HUES64 (cell line): Measurements from ENCODE around the gene GMPPB.
"Not testable (repeated sequence)": the region's sequence is repeated elsewhere in the genome, so short reads cannot be mapped to it uniquely, and the experiment has no call there.

Experiments
- H3K27ac ChIP-seq: 2 replicates; pipeline ENCODE4 v1.7.0; 2013; ENCODE audit warnings: low read depth, low read length, inconsistent platforms
- H3K27me3 ChIP-seq: 2 replicates; pipeline ENCODE4 v1.6.1; 2013; ENCODE audit warnings: mild to moderate bottlenecking, low read length; ENCODE audit not compliant: insufficient read depth
- H3K36me3 ChIP-seq: 2 replicates; pipeline ENCODE4 v1.6.1; 2013; ENCODE audit warnings: mild to moderate bottlenecking, low read length; ENCODE audit not compliant: insufficient read depth
- H3K4me1 ChIP-seq: 2 replicates; pipeline ENCODE4 v1.6.1; 2013; ENCODE audit warnings: mild to moderate bottlenecking, low read length, moderate library complexity; ENCODE audit not compliant: insufficient read depth
- H3K4me3 ChIP-seq: 2 replicates; pipeline ENCODE4 v1.5.1; 2013; ENCODE audit warnings: mild to moderate bottlenecking, low read length, moderate library complexity
- H3K9ac ChIP-seq: 2 replicates; pipeline ENCODE4 v1.6.1; 2013; ENCODE audit warnings: mild to moderate bottlenecking, low read depth, low read length
- H3K9me3 ChIP-seq: 2 replicates; pipeline ENCODE4 v1.6.1; 2013; ENCODE audit warnings: low read depth, low read length; ENCODE audit not compliant: insufficient read depth
- WGBS: fragments of 150-250, 120-280 bp; methylation state at CpG from one replicate; pipeline ENCODE4 v1.1.7; 2013; ENCODE audit warnings: missing lambda C conversion rate; 5-methylcytosine and 5-hydroxymethylcytosine counted together

The GMPPB gene

GRCh38 chr3:49700453-49701128 is 23.2 kb downstream of the GMPPB start:
- Histone ChIP-seq H3K4me3 (no peak overlapping the region), H3K36me3 (peaks cover 13% of the 10 kb centered on the region), H3K27ac (no peak overlapping the region), H3K9ac (no peak overlapping the region), H3K27me3 (no peaks in the 10 kb centered on the region), H3K4me1 (no peaks in the 10 kb centered on the region), H3K9me3 (no peaks in the 10 kb centered on the region)
- WGBS: 83% methylated on average over 13 of the region's 13 CpGs

GRCh38 chr3:49700014-49700413 is 23.7 kb downstream of the GMPPB start:
- Histone ChIP-seq H3K4me1 (no peaks in the 10 kb centered on the region), H3K27ac (no peak overlapping the region), H3K36me3 (peaks cover 13% of the 10 kb centered on the region), H3K4me3 (no peak overlapping the region), H3K27me3 (no peaks in the 10 kb centered on the region), H3K9ac (no peak overlapping the region), H3K9me3 (no peaks in the 10 kb centered on the region)
- WGBS: 93% methylated on average over 8 of the region's 8 CpGs

GRCh38 chr3:49699281-49699979 is 24.3 kb downstream of the GMPPB start:
- no peaks in the 10 kb centered on the region for H3K9me3 ChIP-seq
- H3K4me1 ChIP-seq: no peaks in the 10 kb centered on the region
- no peaks in the 10 kb centered on the region for H3K27me3 ChIP-seq
- no peak overlapping the region for H3K27ac ChIP-seq
- WGBS: 94% methylated on average over 14 of the region's 16 CpGs
- no peak overlapping the region for H3K9ac ChIP-seq
- no peak overlapping the region for H3K4me3 ChIP-seq
- peaks cover 11% of the 10 kb centered on the region for H3K36me3 ChIP-seq

- H3K9me3 ChIP-seq, H3K36me3 ChIP-seq, H3K4me3 ChIP-seq, H3K27ac ChIP-seq, H3K4me1 ChIP-seq, H3K9ac ChIP-seq, H3K27me3 ChIP-seq: not testable (repeated sequence)
- WGBS: 96% methylated on average over 3 of the region's 4 CpGs
These were observed 28.3 kb downstream of the GMPPB start for GRCh38 chr3:49695350-49696015.

- H3K27ac ChIP-seq, H3K9me3 ChIP-seq, H3K4me3 ChIP-seq, H3K36me3 ChIP-seq, H3K4me1 ChIP-seq, H3K9ac ChIP-seq, H3K27me3 ChIP-seq: not testable (repeated sequence)
- 78% methylated on average over 6 of the region's 6 CpGs for WGBS
These were observed 29.2 kb downstream of the GMPPB start for GRCh38 chr3:49694409-49695070.

GRCh38 chr3:49691481-49691880 is 32.3 kb downstream of the GMPPB start:
- H3K9ac ChIP-seq, H3K27me3 ChIP-seq, H3K36me3 ChIP-seq, H3K4me3 ChIP-seq, H3K27ac ChIP-seq, H3K4me1 ChIP-seq, H3K9me3 ChIP-seq: not testable (repeated sequence)
- WGBS: 95% methylated on average over 3 of the region's 3 CpGs

GRCh38 chr3:49690856-49691255 is 32.9 kb downstream of the GMPPB start:
- H3K9me3 ChIP-seq, H3K27me3 ChIP-seq, H3K36me3 ChIP-seq, H3K4me3 ChIP-seq, H3K27ac ChIP-seq, H3K4me1 ChIP-seq, H3K9ac ChIP-seq: not testable (repeated sequence)
- 92% methylated on average over 3 of the region's 3 CpGs for WGBS

- peak overlapping the region; percentile 84 for H3K9ac ChIP-seq
- H3K4me1 ChIP-seq, H3K27me3 ChIP-seq, H3K9me3 ChIP-seq, H3K36me3 ChIP-seq: not testable (repeated sequence)
- peak overlapping the region; percentile 82 for H3K4me3 ChIP-seq
- WGBS: 19% methylated on average over 16 of the region's 16 CpGs
- H3K27ac ChIP-seq: peak overlapping the region; percentile 72; the same call in 1 of the 2 replicates
These were observed 33.7 kb downstream of the GMPPB start for GRCh38 chr3:49689908-49690624.

- 4% methylated on average over 63 of the region's 66 CpGs for WGBS
- H3K36me3 ChIP-seq: peaks cover 4% of the 10 kb centered on the region; the same call in 1 of the 2 replicates
- peak within 1 kb of the TSS; percentile 72; the same call in 1 of the 2 replicates for H3K27ac ChIP-seq
- no peaks in the 10 kb centered on the region for H3K9me3 ChIP-seq
- H3K4me3 ChIP-seq: peak within 1 kb of the TSS; percentile 82
- no peaks in the 10 kb centered on the region for H3K27me3 ChIP-seq
- H3K9ac ChIP-seq: peak within 1 kb of the TSS; percentile 84
- H3K4me1 ChIP-seq: peaks cover 4% of the 10 kb centered on the region; the same call in 1 of the 2 replicates
These were observed 34.5 kb downstream of the GMPPB start, which contains the start of the genes MST1 and RNF123 for GRCh38 chr3:49689046-49689907. TSS of gene MST1 (minus strand) at chr3:49689474. CDS start at chr3:49688691, 783 bp downstream. TSS of gene RNF123 (plus strand) at chr3:49689557. CDS start at chr3:49691166, 1,609 bp downstream.
